PFSK-1 (cell line): ENCODE results near the gene EFCAB11.

Experiments
- FOXP2 ChIP-seq: optimal IDR thresholded peaks from 2 replicates; pipeline ENCODE3; 2011; ENCODE audit warnings: borderline replicate concordance, control low read depth, inconsistent platforms; ENCODE audit not compliant: insufficient read depth; ENCODE audit errors: extremely low read length, extremely low read depth
- POLR2AphosphoS5 ChIP-seq: IDR thresholded peaks from 2 replicates; pipeline ENCODE4 v1.6.1; 2012; ENCODE audit warnings: low read depth, mild to moderate bottlenecking, control low read depth, low read length, moderate library complexity
- REST ChIP-seq, 2 experiments: IDR thresholded peaks; 2 replicates each; pipeline versions ENCODE4 v1.6.1 to v1.8.0; 2011 to 2012; ENCODE audit warnings: low read depth in 2 of 2, low read length in 2 of 2, control low read depth in 1 of 2, inconsistent platforms in 1 of 2, mild to moderate bottlenecking in 1 of 2, moderate library complexity in 1 of 2; ENCODE audit not compliant: insufficient read depth in 1 of 2
- SIN3A ChIP-seq: IDR thresholded peaks from 2 replicates; pipeline ENCODE4 v1.6.1; 2012; ENCODE audit warnings: mild to moderate bottlenecking, low read length, moderate library complexity, borderline replicate concordance; ENCODE audit not compliant: insufficient read depth
- TAF1 ChIP-seq: IDR thresholded peaks from 2 replicates; pipeline ENCODE4 v1.6.1; 2012; ENCODE audit warnings: low read length, control low read depth, borderline replicate concordance; ENCODE audit not compliant: insufficient read depth

- TF ChIP-seq FOXP2 = no peak
- no peak for TF ChIP-seq SIN3A
- no peak for TF ChIP-seq POLR2AphosphoS5
- TF ChIP-seq TAF1 = no peak
- TF ChIP-seq REST (IDR thresholded peaks at IDR 0.05; ENCODE audit: insufficient read depth in 1 of 2, low read depth in 2 of 2, low read length in 2 of 2) = no peak
These were observed 97.6 kb downstream of the EFCAB11 start for GRCh38 chr14:89856871-89857345.
